CD4-positive, alpha-beta T cell (primary cell): ENCODE results near the gene PIAS1. TPM values are rescaled to one million over a fixed set of nuclear protein-coding genes. Genes with fewer than 3 reads are reported as not detected.
"Not testable (repeated sequence)": the region's sequence is repeated elsewhere in the genome, so short reads cannot be mapped to it uniquely, and the experiment has no call there.

ENCODE experiments used
- ATAC-seq: fragments of 200-7000 bp; cut with Tn5 transposase; one replicate; pipeline ENCODE4 v1.10.0; 2022; ENCODE audit warnings: mild to moderate bottlenecking; ENCODE audit not compliant: poor library complexity
- CTCF ChIA-PET: fragments of 350-600 bp; sonication (Branson Sonifier 250); formaldehyde crosslinking; loops from one replicate; lab custom pipeline; 2021; ENCODE audit warnings: antibody characterized with exemption, inconsistent platforms; lab: Charles Lee
- POLR2A ChIA-PET: fragments of 350-600 bp; sonication (Branson Sonifier 250); formaldehyde crosslinking; loops from one replicate; lab custom pipeline; 2021; ENCODE audit warnings: antibody characterized with exemption, inconsistent platforms; lab: Charles Lee
- DNase-seq, 14 experiments: peaks; one replicate each; pipeline ENCODE4 v3.0.0-alpha.2; 2013 to 2020; ENCODE audit warnings: mixed read lengths in 2 of 14
- H3K27ac ChIP-seq, 2 donors: one replicate each; pipeline versions ENCODE4 v1.5.1 to v1.7.0; 2013; ENCODE audit warnings: low read length in 2 of 2, low read depth in 1 of 2, mild to moderate bottlenecking in 1 of 2
- H3K27me3 ChIP-seq, 2 experiments: 1 replicate in 1 of 2; 2 replicates in 1 of 2; pipeline versions ENCODE4 v1.6.1 to v1.7.0; 2013; ENCODE audit warnings: low read length in 2 of 2, control low read depth in 1 of 2, mild to moderate bottlenecking in 1 of 2, moderate library complexity in 1 of 2; ENCODE audit not compliant: insufficient read depth in 2 of 2, control insufficient read depth in 1 of 2
- H3K36me3 ChIP-seq: one replicate; pipeline ENCODE4 v1.6.1; 2013; ENCODE audit warnings: low read length, control low read depth; ENCODE audit not compliant: insufficient read depth
- H3K4me1 ChIP-seq: one replicate; pipeline ENCODE4 v1.6.1; 2013; ENCODE audit warnings: low read length, control low read depth; ENCODE audit not compliant: insufficient read depth
- H3K4me3 ChIP-seq: one replicate; pipeline ENCODE4 v1.5.1; 2013; ENCODE audit warnings: mild to moderate bottlenecking, low read length, moderate library complexity
- H3K9me3 ChIP-seq, 2 experiments: 1 replicate in 1 of 2; 2 replicates in 1 of 2; pipeline versions ENCODE4 v1.6.1 to v1.7.0; 2013; ENCODE audit warnings: low read length in 2 of 2, mild to moderate bottlenecking in 2 of 2, control low read depth in 1 of 2, moderate library complexity in 1 of 2; ENCODE audit not compliant: control insufficient read depth in 1 of 2, insufficient read depth in 1 of 2
- H3K27ac Mint-ChIP-seq: one replicate; pipeline ENCODE4 v1.8.0; 2020; ENCODE audit warnings: mixed read lengths
- H3K27me3 Mint-ChIP-seq: one replicate; pipeline ENCODE4 v1.8.0; 2021; ENCODE audit warnings: mixed read lengths
- H3K36me3 Mint-ChIP-seq: one replicate; pipeline ENCODE4 v1.8.0; 2021; ENCODE audit warnings: low read depth, mixed read lengths
- H3K4me1 Mint-ChIP-seq: one replicate; pipeline ENCODE4 v1.8.0; 2021; ENCODE audit warnings: low read depth, mixed read lengths
- H3K4me3 Mint-ChIP-seq: one replicate; pipeline ENCODE4 v1.8.0; 2020; ENCODE audit warnings: mild to moderate bottlenecking, mixed read lengths
- H3K9me3 Mint-ChIP-seq: one replicate; pipeline ENCODE4 v1.8.0; 2020; ENCODE audit warnings: mixed read lengths
- CTCF ChIP-seq: fragments of 200-600 bp; IDR thresholded peaks from one replicate; pipeline ENCODE4 v1.8.0; 2022; ENCODE audit warnings: antibody characterized with exemption, mild to moderate bottlenecking
- intact Hi-C, 2 experiments: fragments of 100-400 bp; cut with DNase I in 1 of 2; cut with micrococcal nuclease in 1 of 2; formaldehyde crosslinking; loops; one replicate each; pipeline versions ENCODE4 v1.15.1 to v1.9.0; 2023 to 2025; cut with DNase I, micrococcal nuclease
- total RNA-seq, 174 experiments: library from RNA in 2 of 174; stranded (reverse) in 2 of 174; gene quantifications; one replicate each; pipeline ENCODE4 v1.2.3 and lab custom pipeline; 2021 to 2026

PIAS1 gene
- total RNA-seq, 2 experiments from 2014 or later = 73.1 to 74.8 TPM

GRCh38 chr15:68211656-68212320 lies 157.7 kb downstream of the PIAS1 start:
- Mint-ChIP-seq H3K27ac (no peak overlapping the region), H3K27me3 (no peaks in the 10 kb centered on the region), H3K9me3 (no peaks in the 10 kb centered on the region), H3K36me3 (no peaks in the 10 kb centered on the region), H3K4me3 (no peak overlapping the region), H3K4me1 (peaks cover 22% of the 10 kb centered on the region)
- H3K27me3 ChIP-seq = no peaks in the 10 kb centered on the region
- DNase-seq (no peak), ATAC-seq (no peak)
- no peak overlapping the region for H3K4me3 ChIP-seq
- peaks cover 4% of the 10 kb centered on the region for H3K36me3 ChIP-seq
- intact Hi-C loops = loop anchor here (1.0 to 2.0 kb wide), 2 partner anchors 348 to 349 kb away; no protein-coding TSS in a partner anchor
- ChIA-PET CTCF (no interaction called here), POLR2A (no interaction called here)
- peaks cover 36% of the 10 kb centered on the region for H3K4me1 ChIP-seq
- no peaks in the 10 kb centered on the region for H3K9me3 ChIP-seq
- H3K27ac ChIP-seq = no peak overlapping the region
- TF ChIP-seq CTCF = no peak

- peaks cover 12% of the 10 kb centered on the region for H3K4me1 Mint-ChIP-seq
- CTCF ChIA-PET, H3K4me3 Mint-ChIP-seq, H3K36me3 ChIP-seq, intact Hi-C loops, H3K9me3 Mint-ChIP-seq, H3K36me3 Mint-ChIP-seq, H3K27ac ChIP-seq, H3K27ac Mint-ChIP-seq, ATAC-seq, POLR2A ChIA-PET, DNase-seq, H3K27me3 ChIP-seq, H3K4me3 ChIP-seq, H3K27me3 Mint-ChIP-seq, H3K9me3 ChIP-seq: not testable (repeated sequence)
- H3K4me1 ChIP-seq = peaks cover 26% of the 10 kb centered on the region
Measured at GRCh38 chr15:68213491-68213845, 159.4 kb downstream of the PIAS1 start.

GRCh38 chr15:68213991-68214837 lies 160.1 kb downstream of the PIAS1 start:
- ChIA-PET POLR2A (no interaction called here), CTCF (no interaction called here)
- DNase-seq = no peak
- no peak overlapping the region for H3K27ac ChIP-seq
- intact Hi-C loops = no loop called here
- no peaks in the 10 kb centered on the region for H3K9me3 ChIP-seq
- Mint-ChIP-seq H3K27me3 (no peaks in the 10 kb centered on the region), H3K36me3 (peaks cover 3% of the 10 kb centered on the region), H3K9me3 (no peaks in the 10 kb centered on the region), H3K4me3 (no peak overlapping the region), H3K4me1 (peaks cover 7% of the 10 kb centered on the region), H3K27ac (no peak overlapping the region)
- peaks cover 9% of the 10 kb centered on the region for H3K36me3 ChIP-seq
- ATAC-seq = no peak
- no peak overlapping the region for H3K4me3 ChIP-seq
- no peak for TF ChIP-seq CTCF
- peaks cover 19% of the 10 kb centered on the region for H3K4me1 ChIP-seq
- no peaks in the 10 kb centered on the region for H3K27me3 ChIP-seq
